NK-92 (cell line): ENCODE measurements around the gene MDK.

Experiments
- DNase-seq: peaks from one replicate; lab custom pipeline; 2025; ENCODE audit not compliant: unreplicated experiment; lab: John Stamatoyannopoulos, UW

Gene MDK

DNA sequence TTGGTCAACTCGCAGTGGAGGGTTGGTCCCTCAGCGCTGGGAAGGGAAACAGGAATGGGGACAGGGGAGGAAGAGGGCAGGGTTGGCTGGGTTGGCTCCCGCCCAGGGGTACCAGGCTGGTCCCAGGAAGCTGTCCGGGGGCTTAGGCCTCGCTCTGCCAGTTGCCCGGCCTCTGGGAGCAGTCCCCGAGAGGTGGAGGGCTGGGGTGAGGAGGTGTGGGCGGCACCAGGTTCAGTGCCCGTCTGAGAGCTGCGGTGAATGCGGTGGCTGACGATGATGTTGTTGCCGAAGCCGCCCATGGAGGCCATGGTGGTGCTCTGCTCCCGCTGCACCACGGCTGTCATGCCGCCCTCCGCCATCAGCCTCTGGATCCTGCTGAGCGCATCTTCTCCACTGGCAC lies 16.1 kb downstream of the MDK start:
- no peak for DNase-seq

DNA sequence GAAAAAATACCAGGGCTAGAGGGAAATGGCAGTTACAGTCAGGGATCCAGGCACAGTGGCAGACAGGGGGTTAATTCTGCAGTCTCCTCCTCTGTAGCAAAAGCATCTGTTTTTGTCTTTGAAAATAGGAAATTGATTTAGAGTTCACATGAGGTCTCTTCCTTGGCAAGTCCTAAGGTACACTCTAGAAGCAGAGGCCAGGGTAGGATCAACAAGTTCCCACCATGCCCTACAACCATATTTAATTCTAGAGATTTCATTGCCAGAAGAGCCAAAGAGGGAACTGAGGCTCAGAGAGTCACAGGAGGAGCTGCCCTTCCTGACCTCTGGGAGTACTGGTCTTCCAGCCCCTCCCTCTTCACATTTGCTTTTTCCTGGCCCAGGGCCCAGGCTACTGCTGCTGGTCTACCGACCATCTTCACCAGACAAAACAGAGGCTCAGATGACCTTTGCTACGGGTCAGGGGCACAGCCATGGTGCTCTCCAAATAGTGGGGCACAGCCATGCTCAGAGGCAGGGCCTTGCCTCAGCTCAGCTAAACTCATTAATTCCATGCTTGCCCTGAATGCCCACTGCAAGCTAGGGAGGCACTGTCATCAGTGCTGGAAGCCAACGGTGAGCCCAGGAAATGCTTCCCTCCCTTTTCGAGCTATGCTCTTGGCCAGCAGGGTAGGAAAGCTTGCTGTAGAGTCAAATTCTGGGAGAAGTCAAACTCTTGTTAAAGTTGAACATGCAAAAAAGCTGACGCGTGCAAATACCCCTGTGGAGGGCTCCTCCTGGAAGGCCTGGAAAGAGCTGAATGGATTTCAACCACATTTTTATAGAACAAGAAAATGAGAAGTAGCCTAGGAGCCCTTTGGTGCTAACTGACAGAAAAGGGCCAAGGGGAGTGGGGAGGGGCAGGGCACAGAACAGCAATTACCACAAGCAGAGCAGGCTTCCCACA lies 21.8 kb downstream of the MDK start:
- no peak for DNase-seq

DNA sequence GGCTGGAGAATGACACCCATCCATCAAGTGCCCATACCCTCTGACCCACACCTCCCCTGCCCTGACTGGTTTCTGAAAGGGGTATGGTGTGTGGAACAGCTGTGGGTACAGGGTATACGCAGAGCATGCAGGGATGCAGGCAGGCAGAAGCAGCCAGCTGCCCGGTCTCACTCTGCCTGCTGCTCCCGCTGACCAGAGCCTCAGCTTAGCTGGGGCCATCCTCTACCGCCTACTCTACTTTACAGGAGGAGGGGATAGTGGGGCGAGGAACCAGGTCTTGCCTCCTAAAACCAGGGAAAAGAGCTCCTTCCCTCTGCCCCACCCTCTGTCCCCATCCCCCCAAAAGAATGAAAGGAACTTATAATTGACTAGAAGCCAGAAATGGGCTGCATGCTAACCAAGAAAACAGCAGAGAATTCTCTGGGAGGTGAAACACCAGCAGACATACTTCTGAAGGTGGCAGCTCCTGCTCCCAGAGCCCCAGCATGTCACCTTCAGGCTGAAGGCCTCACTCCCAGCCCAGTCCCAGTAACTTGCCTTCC lies 23.1 kb downstream of the MDK start:
- DNase-seq: no peak

DNA sequence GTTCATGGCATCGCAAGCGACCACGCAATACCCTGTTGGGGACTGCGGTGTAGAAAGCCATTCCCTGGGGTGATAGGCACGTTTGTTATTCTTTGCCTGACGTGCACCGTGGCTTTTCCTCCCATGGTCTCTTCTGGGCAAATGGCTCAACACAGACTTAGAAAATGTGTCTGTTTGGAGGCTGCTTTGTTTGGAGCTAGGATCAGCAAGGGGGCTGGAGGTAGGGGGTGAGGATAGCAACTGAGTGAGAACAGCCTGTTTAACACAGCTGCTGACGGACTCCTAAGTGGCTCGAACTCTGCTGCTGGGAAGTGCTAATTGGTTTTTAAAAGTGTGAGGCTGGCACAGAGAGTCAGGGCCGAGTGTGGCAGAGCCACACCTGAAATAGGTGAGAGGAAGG lies 26.2 kb downstream of the MDK start:
- no peak for DNase-seq

DNA sequence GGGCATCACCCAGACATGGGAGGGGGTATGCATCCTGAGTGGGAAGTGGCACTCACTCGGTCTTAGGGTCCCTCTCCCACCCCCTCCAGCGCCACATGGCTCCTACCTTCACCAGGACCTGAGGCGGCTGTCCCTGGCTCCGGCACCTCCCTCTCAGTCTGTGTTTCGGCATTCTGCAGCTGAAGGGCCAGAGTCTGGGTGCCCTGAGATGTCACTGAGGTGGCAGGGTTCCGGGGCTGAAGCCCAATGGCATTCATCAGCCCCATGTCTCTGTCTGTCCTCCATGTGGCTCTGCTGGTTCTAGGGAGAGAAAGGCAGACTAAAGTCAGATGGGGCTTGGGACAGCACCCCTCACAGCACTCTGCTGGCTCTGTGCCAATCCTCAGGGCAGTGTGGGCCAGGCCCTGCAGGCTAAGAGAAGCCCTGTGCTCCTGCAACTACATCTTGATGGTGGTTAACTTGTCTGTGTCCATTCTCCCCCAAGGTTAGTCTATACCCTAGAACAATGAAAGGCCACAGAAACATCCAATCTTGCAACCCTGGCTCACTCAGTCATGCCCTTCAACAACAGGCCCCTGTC lies 27.0 kb downstream of the MDK start:
- no peak for DNase-seq

DNA sequence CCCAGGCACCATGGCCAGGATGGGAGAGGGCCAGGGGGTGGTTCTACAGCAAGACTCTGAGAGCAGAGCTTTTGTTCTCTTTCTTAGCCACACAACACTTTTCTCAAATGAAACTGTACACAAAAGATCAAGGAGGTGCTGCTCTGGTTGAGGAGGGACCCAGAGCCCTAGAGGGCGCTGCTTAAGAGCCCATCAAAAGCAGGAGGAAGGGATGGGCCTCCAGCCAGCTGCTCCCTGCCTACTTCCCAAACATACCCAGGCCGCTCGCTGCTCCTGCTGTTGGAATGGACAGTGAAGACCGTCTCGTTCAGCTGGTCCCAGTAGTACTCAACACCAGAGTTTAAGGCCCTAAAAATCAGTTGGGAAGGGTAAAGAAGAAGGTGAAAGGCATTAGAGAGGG lies 28.6 kb downstream of the MDK start:
- no peak for DNase-seq

DNA sequence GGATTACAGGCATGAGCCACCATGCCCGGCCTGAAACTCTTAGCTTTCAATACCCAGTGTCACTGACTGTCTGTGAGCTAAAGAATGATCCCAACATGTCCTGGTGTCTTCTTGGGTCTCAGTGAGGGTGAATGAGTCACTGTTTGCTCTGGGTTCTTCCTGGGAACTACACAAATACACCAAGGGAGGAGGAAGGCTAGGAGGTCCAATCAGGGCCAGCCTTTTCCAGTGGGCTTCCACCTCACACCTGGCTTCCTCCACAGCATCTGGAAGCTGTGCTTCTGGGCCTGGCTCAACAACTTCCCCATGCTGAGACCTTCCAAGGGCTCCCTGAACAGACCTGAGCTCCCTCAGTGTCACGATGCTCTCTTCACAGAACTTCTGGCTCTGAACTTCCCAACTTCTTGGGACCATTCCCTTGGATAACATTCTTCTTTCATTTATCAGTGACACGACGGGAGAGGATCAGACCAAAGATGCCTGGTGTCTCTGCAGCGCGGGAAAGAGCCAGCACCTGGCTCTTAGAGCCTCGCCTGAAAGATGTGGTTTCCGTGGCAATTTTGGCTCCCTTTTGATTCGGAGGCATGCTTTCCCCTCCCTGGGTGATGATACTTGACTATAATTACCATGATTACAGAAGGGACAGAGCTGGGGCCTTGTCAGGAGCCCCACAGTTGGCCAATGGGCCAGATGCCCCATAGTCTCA lies 32.4 kb downstream of the MDK start:
- DNase-seq: no peak

DNA sequence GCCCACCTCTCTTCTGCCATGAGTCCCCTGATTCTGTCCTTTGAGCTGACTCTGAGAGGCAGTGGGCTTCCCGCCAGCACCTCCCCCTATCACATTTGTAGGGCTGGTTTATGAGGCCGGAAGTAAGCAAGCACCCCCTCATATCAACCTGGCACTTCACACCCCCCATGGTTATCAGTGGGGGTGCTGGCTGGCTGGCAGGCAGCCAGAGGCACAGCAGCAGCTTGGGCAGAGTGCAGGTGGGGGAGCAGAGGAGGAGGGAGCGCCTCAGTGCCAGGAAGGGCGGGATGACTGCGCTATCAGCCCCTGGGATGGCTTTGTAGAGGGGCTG lies 33.0 kb downstream of the MDK start:
- no peak for DNase-seq

DNA sequence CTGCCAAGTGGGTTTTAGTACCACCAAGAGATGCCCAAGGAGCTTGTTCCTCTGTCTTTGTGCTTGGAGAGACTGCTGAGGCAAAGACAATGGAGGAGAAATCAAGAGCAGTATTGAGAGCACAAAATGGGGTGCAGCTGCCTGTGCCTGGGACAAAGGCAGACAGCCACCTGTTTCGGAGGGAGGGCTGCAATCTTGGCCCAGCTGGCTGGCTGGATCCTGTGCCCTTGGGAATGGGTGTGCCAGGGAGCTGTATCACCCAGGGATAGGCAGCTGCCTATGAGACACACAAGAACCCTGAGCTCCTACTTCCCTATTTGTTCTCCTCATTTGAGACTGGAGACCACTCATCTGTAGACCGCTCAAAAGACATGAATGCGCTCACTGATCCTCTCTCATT lies 33.4 kb downstream of the MDK start:
- DNase-seq: no peak

DNA sequence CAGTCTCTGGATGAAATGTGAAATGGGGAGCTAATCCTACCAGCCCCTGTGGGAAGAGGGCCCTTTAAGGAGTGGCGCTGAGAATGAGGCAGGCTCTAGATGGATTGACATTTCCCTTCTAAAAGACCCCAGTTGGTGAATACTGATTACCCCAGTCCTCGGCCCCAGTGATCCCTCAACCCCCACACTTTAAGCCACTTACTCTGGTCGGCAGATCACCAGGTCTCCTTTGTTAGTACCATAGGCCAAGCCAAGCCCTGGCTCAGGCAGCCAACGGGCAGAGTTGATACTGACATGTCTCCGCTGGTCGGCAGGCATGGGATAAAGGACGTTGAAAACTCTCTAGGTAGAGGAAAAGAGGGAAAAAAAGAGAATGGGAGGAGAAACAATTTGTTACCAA lies 36.2 kb downstream of the MDK start:
- no peak for DNase-seq

DNA sequence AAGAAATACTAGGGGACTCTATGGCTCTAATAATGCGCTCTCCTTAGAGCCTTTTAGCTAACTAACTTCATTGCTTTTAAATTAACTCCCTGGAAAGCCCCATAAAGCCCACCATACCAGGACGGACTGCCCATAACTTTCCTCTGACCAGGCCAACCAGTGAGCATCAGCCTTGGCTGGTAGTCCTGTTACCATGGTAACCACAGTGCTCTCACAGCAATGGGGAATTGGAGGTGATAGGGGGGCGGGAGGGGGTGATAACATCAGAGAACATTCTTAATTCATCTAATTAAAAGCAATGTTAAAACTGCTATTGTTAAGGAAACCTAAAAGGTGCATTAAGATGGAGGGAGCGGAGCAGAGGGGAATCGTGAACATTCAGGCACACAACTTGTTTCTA lies 37.3 kb downstream of the MDK start:
- no peak for DNase-seq

DNA sequence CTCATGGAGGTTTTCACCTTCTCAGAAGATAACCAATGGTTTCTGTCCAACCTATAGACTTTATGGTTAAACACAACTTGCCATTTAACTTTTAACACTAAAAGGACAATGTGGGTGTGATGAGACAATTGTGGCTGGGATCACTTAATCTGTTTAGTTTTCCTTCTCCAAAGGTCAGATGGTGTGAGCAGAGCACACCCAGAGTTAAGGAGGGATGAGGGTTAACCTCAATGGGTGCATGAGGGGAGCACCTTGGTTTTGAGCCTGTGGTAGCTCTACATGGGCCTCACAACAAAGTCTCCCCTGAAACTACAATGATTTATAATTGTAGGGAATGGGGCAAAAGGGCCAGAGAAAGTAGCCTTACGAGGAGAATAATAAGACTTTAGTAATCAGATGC lies 39.0 kb downstream of the MDK start:
- no peak for DNase-seq

DNA sequence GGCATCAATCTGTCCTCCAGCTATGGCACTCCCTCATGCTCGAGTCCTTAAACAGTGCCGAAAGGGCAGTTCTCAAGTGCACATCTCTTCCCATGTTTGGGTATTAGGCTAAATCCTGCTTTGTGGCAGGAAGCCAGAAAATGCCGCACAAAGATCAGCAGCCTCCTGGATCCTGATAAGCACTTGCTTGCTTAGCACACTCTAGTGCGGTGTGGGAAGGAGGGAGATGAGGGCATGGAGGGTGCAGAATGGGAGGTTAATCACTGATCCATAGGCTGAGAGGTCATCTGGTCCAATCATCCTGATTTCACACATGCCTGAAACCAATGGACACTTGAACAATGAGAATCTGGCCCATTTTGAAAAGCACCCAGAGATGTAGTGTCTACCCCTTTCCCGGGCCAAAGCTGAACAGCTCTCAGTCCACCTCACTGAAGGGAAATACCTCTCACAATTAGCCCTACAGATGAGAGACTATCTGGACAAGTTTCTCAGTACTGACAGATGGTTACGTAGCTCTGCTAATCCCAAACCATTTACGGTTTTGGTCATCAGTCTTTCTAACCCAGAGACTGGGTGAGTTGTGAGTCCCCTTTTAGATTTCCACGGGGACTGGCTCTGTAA lies 39.9 kb downstream of the MDK start:
- no peak for DNase-seq

DNA sequence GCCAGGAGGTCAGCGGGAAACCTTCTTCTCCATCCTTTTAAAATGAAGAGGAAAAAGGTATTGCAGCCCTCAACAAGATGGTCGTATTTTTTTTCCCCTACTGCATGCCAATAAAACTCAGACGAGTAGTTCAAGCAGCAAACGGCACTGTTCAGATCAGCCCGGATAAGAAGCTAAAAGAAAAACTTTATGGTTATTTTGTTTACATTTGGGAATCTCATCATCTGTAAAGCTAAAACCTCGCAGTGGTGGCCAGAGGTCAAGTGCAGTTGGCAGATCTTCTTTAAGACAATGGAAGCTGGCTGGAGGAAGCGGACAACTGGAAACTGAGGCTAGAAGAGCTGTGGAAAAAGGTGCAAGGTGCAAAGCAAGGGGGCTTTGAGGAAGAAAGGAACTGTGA lies 41.1 kb downstream of the MDK start:
- DNase-seq: no peak

DNA sequence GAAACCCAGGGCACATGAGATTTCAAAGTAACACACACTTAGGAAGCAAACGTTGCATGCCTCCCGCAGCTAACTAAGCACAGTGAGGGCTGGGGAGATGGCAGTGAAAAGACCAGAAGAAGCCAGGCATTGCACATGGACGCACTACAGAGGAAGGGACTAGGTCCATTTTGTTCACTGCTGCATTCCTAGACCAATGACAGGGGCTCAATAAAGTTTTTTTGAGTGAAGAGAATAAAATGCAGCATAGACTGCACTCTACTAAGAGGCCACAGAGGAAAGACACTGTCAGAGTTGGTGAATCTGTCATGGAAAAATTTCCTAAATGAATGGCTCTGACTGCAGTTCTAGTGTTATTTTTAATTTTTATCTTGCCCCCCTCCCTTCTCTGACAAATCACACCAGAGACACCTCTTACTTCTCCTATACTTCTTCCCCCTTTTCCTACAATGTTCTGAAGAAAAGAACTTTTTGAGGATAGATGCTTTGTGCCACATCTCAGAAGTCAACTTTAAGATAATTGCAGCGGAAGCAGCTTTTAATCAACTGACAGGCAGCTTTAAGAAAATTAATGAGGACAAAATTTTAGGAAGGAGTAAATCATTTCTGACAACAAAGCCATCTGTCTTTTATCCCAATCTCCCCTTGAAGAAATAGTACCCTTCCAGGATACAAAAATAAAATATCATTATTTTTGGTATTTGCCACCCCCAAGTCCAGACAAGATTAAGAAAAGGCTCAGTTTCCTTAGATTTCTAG lies 44.9 kb downstream of the MDK start:
- DNase-seq: no peak

DNA sequence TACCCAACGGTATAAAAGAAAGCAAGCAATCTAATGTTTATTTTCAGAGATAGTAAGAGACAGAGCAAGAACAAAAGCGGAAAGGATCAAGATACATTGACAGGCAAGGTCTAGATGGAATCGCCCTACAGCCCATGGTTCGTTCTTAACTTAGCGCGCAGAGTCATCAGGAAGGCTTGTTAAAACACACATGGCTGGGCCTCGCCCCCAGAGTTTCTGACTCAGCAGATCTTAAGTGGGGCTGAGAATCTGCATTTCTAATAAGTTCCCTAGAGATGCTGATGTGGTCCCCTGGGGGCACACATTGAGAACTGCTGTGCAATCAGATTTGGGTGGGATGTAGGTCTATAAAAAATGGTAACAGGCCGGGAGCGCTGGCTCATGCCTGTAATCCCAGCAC lies 45.9 kb downstream of the MDK start:
- no peak for DNase-seq

DNA sequence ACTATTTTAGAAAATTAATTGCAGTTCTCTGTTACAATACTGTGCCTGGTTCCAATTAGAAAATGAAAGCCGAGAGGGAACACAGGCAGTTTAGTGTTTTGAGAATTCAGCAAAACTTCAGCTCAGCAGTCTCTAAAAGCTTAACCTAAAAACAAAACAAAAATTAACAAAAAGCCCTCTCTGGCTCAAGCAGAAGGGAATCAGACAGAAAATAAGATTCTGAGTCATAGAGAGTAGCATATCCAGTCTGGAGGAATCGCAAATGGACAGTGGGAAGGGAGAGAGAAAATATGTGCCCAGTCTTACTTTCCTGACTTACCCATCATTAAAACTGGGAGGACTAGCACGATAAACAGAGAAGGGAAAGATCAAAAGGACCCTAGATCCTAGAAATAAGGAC lies 48.2 kb downstream of the MDK start:
- DNase-seq: no peak

DNA sequence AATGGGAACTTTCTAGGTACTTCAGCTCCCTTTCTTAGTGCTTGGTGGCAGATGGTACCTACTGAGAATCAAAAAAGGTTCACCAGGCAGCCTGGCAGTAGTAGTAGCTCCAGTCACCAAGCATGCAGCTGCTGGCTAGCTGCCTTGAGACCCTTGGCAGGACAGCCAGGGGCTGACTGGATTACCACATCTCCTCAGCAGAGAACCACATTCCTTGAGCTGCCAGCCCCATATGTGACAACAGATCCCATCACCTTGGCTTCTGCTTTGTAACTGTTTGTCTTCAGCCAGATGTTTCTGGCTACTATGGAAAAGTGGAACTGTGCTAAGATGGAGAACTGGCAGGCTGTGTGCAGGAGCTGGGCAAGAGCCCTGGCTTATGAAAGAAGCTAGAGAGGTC lies 49.7 kb downstream of the MDK start:
- no peak for DNase-seq
